C1 segment of cervical spinal cord (tissue), 14 donors: ENCODE results near the gene DAAM1.
A peak's percentile ranks its signal among the peaks of the same experiment; 100 is the strongest.

Experiments
- DNase-seq, 14 donors: peaks; one replicate each; lab custom pipeline; 2025; lab: John Stamatoyannopoulos, UW

The DAAM1 gene

GRCh38 chr14:59314953-59315599, 126.6 kb downstream of the DAAM1 start:
- DNase-seq: no peak

- DNase-seq: no peak
Observed at GRCh38 chr14:59316151-59316830, 127.8 kb downstream of the DAAM1 start.

- no peak for DNase-seq
Observed at GRCh38 chr14:59317346-59317745, 128.9 kb downstream of the DAAM1 start.

GRCh38 chr14:59317798-59318505, 129.5 kb downstream of the DAAM1 start:
- DNase-seq: no peak

GRCh38 chr14:59318908-59319307, 130.4 kb downstream of the DAAM1 start:
- DNase-seq: peak in 1 of 14 donors; percentile 2

- DNase-seq: no peak
Observed at GRCh38 chr14:59320361-59320760, 131.9 kb downstream of the DAAM1 start.

- peak in 1 of 14 donors; percentile 37 for DNase-seq
Observed at GRCh38 chr14:59320763-59321625, 132.5 kb downstream of the DAAM1 start.

- DNase-seq: no peak
Observed at GRCh38 chr14:59321626-59321949, 133.1 kb downstream of the DAAM1 start.

GRCh38 chr14:59325906-59326305, 137.4 kb downstream of the DAAM1 start:
- no peak for DNase-seq

- no peak for DNase-seq
Observed at GRCh38 chr14:59328454-59328853, 140.0 kb downstream of the DAAM1 start.

- no peak for DNase-seq
Observed at GRCh38 chr14:59330455-59330854, 142.0 kb downstream of the DAAM1 start.

GRCh38 chr14:59331217-59331616, 142.8 kb downstream of the DAAM1 start:
- DNase-seq: no peak

GRCh38 chr14:59332727-59333126, 144.3 kb downstream of the DAAM1 start:
- no peak for DNase-seq

GRCh38 chr14:59333235-59333634, 144.8 kb downstream of the DAAM1 start:
- DNase-seq: no peak

- peak in 1 of 14 donors; percentile 33 for DNase-seq
Observed at GRCh38 chr14:59333668-59334067, 145.2 kb downstream of the DAAM1 start.

GRCh38 chr14:59334253-59334652, 145.8 kb downstream of the DAAM1 start:
- DNase-seq: no peak

- no peak for DNase-seq
Observed at GRCh38 chr14:59336098-59336497, 147.6 kb downstream of the DAAM1 start.

GRCh38 chr14:59336706-59337105, 148.2 kb downstream of the DAAM1 start:
- no peak for DNase-seq

GRCh38 chr14:59337141-59337611, 148.7 kb downstream of the DAAM1 start:
- peak in 4 of 14 donors; percentile 7 to 56 (median 34) for DNase-seq

- no peak for DNase-seq
Observed at GRCh38 chr14:59338761-59339160, 150.3 kb downstream of the DAAM1 start.

- DNase-seq: no peak
Observed at GRCh38 chr14:59339524-59340330, 151.3 kb downstream of the DAAM1 start.
